HL-60 (cell line): ENCODE data around the gene AQP3.

Experiments
- DNase-seq, 2 experiments: peaks; one replicate each; pipeline ENCODE4 v3.0.0-alpha.2; 2010 to 2020; ENCODE audit warnings: low read depth in 1 of 2, low spot score in 1 of 2
- H3K27ac ChIP-seq: fragments of 250-450 bp; sonication (Bioruptor Pico); replicated peaks from 2 replicates; pipeline ENCODE4 v1.5.1; 2020; ENCODE audit warnings: mild to moderate bottlenecking, moderate library complexity
- H3K27me3 ChIP-seq: fragments of 250-450 bp; sonication (Bioruptor Pico); 2 replicates; pipeline ENCODE4 v1.5.1; 2021; ENCODE audit warnings: mild to moderate bottlenecking, moderate library complexity; ENCODE audit not compliant: insufficient read depth, poor library complexity, severe bottlenecking
- H3K4me3 ChIP-seq: replicated peaks from 2 replicates; pipeline ENCODE4 v1.5.1; 2011; ENCODE audit warnings: mild to moderate bottlenecking, control low read depth, low read length; ENCODE audit not compliant: insufficient read depth
- CTCF ChIP-seq: IDR thresholded peaks from one replicate; pipeline ENCODE4 v1.5.1; 2011; ENCODE audit warnings: low read length, control low read depth, inconsistent platforms; ENCODE audit not compliant: insufficient read depth
- GABPA ChIP-seq: IDR thresholded peaks from 2 replicates; pipeline ENCODE4 v1.6.1; 2012; ENCODE audit warnings: low read depth
- POLR2AphosphoS5 ChIP-seq: IDR thresholded peaks from 2 replicates; pipeline ENCODE4 v1.6.1; 2012; ENCODE audit warnings: low read depth
- SPI1 ChIP-seq: IDR thresholded peaks from 2 replicates; pipeline ENCODE4 v1.6.1; 2012; ENCODE audit warnings: low read depth, mild to moderate bottlenecking, borderline replicate concordance
- TF ChIP-seq, protein P1 (sequence below): IDR thresholded peaks from 2 replicates; pipeline ENCODE4 v1.6.1; 2012; ENCODE audit warnings: low read depth; ENCODE audit not compliant: insufficient replicate concordance

AQP3 gene

GRCh38 chr9:33453999-33454660 is 6.7 kb upstream of the AQP3 start:
- DNase-seq: no peak
- TF ChIP-seq SPI1: no peak
- TF ChIP-seq POLR2AphosphoS5: no peak
- TF ChIP-seq GABPA: no peak
- TF ChIP-seq, protein P1, sequence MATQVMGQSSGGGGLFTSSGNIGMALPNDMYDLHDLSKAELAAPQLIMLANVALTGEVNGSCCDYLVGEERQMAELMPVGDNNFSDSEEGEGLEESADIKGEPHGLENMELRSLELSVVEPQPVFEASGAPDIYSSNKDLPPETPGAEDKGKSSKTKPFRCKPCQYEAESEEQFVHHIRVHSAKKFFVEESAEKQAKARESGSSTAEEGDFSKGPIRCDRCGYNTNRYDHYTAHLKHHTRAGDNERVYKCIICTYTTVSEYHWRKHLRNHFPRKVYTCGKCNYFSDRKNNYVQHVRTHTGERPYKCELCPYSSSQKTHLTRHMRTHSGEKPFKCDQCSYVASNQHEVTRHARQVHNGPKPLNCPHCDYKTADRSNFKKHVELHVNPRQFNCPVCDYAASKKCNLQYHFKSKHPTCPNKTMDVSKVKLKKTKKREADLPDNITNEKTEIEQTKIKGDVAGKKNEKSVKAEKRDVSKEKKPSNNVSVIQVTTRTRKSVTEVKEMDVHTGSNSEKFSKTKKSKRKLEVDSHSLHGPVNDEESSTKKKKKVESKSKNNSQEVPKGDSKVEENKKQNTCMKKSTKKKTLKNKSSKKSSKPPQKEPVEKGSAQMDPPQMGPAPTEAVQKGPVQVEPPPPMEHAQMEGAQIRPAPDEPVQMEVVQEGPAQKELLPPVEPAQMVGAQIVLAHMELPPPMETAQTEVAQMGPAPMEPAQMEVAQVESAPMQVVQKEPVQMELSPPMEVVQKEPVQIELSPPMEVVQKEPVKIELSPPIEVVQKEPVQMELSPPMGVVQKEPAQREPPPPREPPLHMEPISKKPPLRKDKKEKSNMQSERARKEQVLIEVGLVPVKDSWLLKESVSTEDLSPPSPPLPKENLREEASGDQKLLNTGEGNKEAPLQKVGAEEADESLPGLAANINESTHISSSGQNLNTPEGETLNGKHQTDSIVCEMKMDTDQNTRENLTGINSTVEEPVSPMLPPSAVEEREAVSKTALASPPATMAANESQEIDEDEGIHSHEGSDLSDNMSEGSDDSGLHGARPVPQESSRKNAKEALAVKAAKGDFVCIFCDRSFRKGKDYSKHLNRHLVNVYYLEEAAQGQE: no peak
- no peak for TF ChIP-seq CTCF
- no peak overlapping the region for H3K4me3 ChIP-seq
- H3K27ac ChIP-seq: no peak overlapping the region
- H3K27me3 ChIP-seq: no peaks in the 10 kb centered on the region

GRCh38 chr9:33453286-33453860 is 6.0 kb upstream of the AQP3 start:
- H3K27ac ChIP-seq: no peak overlapping the region
- no peaks in the 10 kb centered on the region for H3K27me3 ChIP-seq
- DNase-seq: no peak
- H3K4me3 ChIP-seq: no peak overlapping the region
- TF ChIP-seq, protein P1: no peak
- no peak for TF ChIP-seq GABPA
- TF ChIP-seq SPI1: no peak
- TF ChIP-seq POLR2AphosphoS5: no peak
- TF ChIP-seq CTCF: no peak

GRCh38 chr9:33452828-33453271 is 5.5 kb upstream of the AQP3 start:
- TF ChIP-seq GABPA (no peak), CTCF (peak; percentile 77), POLR2AphosphoS5 (no peak), SPI1 (no peak)
- TF ChIP-seq, protein P1: no peak
- H3K4me3 ChIP-seq: no peak overlapping the region
- H3K27ac ChIP-seq: no peak overlapping the region
- no peaks in the 10 kb centered on the region for H3K27me3 ChIP-seq
- DNase-seq: peak; percentile 57 to 68
